ENCODE results near the gene RPAP2.

- TF ChIP-seq CTCF (IDR thresholded peaks at IDR 0.05; ENCODE audit: low read length) (no peak), EZH2 (IDR thresholded peaks at IDR 0.05; ENCODE audit: borderline replicate concordance, low read length) (no peak)
Measured at GRCh38 chr1:92372164-92372563, 73.3 kb downstream of the RPAP2 start.
